Epithelial cell of esophagus (primary cell): Measurements from ENCODE around the gene SIK3.

Experiments
- DNase-seq: peaks from one replicate; pipeline ENCODE4 v3.0.0; 2010; ENCODE audit warnings: low read depth
- H3K4me3 ChIP-seq: 2 replicates; pipeline ENCODE4 v1.5.1; 2011; ENCODE audit warnings: mild to moderate bottlenecking, low read length, control low read depth
- TF ChIP-seq, protein P1 (sequence below): IDR thresholded peaks from 2 replicates; pipeline ENCODE4 v1.5.1; 2011; ENCODE audit warnings: low read depth, mild to moderate bottlenecking, low read length, control low read depth, inconsistent platforms; ENCODE audit not compliant: insufficient read depth; ENCODE audit errors: missing control alignments

The SIK3 gene

DNA sequence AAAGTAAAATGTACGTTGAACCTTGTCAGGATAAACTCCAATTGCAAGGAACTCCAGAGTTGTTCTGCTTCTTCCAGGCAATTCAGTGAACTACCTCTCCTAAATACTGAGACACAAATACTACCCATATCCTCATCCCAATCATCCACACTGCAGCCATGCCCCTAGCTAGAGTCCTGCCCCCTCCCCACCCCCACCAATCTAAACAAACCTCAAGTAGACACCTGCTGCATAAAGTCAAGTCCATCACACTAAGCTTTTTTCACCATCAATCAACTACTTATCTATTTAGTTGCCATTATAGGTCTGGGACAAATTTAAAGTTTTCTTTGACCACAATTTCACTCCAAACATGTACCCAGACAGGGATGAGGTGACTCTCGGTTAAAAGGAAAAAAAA is 167.6 kb downstream of the SIK3 start:
- DNase-seq = no peak
- TF ChIP-seq, protein P1, sequence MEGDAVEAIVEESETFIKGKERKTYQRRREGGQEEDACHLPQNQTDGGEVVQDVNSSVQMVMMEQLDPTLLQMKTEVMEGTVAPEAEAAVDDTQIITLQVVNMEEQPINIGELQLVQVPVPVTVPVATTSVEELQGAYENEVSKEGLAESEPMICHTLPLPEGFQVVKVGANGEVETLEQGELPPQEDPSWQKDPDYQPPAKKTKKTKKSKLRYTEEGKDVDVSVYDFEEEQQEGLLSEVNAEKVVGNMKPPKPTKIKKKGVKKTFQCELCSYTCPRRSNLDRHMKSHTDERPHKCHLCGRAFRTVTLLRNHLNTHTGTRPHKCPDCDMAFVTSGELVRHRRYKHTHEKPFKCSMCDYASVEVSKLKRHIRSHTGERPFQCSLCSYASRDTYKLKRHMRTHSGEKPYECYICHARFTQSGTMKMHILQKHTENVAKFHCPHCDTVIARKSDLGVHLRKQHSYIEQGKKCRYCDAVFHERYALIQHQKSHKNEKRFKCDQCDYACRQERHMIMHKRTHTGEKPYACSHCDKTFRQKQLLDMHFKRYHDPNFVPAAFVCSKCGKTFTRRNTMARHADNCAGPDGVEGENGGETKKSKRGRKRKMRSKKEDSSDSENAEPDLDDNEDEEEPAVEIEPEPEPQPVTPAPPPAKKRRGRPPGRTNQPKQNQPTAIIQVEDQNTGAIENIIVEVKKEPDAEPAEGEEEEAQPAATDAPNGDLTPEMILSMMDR = no peak
- H3K4me3 ChIP-seq = no peak overlapping the region

DNA sequence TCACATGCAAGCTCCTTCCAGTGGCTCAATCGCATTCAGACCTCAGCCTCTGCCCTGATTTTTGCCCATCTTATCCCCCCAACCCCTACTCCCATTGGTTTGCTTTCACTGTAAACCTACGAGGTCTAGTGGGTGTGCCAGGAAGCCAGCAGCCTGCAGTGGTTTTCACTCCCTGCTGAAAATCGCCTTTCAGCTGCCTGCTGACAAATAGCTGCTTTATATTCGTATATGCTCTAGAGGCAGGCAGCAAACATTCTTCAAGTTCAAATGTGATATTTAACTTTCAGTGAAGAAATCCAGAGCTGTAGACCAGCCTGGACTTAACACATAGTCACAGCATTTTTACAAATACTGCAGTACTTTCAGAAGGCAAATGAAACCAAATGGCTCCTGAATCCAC is 168.1 kb downstream of the SIK3 start:
- TF ChIP-seq, protein P1 = no peak
- no peak for DNase-seq
- no peak overlapping the region for H3K4me3 ChIP-seq

DNA sequence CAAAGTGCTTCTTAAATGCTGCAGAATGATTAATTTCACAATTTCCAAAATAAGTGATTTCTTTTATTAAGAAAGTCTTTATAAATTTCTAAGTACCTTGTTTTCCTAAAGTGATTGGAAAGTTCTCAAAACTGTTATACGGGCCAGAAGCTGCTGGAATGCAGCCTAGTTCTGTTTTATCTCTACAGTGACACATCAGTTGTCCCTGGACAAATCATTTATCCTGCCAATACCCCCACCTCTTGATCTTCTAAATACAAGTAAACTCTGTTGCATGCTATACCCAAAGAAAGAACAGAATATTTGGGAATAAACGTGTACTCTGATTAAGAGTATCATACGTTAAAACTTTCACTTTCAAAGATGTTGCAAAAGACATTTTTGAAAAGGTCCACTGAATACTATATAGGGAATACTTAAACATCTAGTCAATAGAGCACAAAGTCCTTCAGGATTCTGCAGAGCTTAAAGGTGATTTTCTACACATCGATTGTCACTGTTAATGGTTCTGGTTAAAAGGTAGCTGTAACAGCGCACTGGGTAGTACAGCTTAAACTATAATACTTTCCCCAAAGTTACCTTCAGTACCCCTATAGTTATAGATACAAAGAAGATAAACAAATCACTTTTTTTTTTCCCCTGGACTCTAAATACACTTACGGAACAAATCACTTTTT is 168.7 kb downstream of the SIK3 start:
- DNase-seq = no peak
- TF ChIP-seq, protein P1 = no peak
- no peak overlapping the region for H3K4me3 ChIP-seq

DNA sequence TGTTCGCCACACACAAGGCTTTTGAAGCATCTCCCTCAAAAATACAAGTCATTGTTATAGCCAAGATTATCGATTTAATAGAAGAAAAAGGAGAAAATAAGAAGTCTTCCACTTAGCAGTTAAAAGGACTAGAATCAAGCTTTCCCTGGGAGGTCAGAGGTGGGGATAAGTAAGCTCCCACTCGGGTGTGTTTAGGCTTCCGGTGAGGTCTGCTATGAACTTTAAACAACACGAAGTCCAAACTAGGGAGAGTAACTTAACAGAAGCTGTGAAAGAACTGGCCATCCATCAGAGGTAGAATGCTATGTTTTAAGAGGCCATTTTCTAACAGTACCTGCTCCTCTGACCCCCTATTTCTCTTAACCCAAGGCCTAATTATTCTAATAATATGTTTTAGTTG is 169.4 kb downstream of the SIK3 start:
- TF ChIP-seq, protein P1 = no peak
- DNase-seq = no peak
- no peak overlapping the region for H3K4me3 ChIP-seq

DNA sequence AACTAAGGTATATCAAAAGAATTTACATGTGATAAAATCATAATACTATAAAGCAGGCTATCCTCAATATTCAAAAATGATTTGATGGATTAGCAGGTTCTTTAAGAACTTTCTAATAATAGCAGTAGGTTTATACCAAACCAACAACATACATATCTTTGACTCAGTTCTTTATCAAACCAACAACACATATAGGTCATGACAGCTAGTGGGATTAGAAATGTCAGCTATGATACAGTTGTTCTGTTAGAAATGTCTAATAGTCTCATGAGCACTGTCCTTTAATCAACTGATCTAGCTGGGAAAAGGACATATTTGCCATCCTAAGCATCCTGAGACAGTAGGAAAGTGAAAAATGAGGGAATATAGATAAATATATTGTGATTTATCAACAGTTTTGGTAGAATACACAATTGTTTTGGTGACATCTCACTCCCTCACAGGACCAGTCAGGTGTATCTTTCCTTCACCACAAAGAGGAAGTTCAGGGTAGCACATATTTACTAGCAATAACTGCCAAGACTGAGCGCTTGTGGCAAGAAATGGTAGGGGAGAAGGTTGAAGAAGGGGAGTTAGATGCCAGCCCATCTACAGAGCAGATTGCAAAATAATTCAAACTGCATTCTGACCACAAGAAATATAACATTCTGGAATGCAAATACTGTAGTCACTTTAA is 170.0 kb downstream of the SIK3 start:
- no peak for DNase-seq
- TF ChIP-seq, protein P1 = no peak
- H3K4me3 ChIP-seq = no peak overlapping the region

DNA sequence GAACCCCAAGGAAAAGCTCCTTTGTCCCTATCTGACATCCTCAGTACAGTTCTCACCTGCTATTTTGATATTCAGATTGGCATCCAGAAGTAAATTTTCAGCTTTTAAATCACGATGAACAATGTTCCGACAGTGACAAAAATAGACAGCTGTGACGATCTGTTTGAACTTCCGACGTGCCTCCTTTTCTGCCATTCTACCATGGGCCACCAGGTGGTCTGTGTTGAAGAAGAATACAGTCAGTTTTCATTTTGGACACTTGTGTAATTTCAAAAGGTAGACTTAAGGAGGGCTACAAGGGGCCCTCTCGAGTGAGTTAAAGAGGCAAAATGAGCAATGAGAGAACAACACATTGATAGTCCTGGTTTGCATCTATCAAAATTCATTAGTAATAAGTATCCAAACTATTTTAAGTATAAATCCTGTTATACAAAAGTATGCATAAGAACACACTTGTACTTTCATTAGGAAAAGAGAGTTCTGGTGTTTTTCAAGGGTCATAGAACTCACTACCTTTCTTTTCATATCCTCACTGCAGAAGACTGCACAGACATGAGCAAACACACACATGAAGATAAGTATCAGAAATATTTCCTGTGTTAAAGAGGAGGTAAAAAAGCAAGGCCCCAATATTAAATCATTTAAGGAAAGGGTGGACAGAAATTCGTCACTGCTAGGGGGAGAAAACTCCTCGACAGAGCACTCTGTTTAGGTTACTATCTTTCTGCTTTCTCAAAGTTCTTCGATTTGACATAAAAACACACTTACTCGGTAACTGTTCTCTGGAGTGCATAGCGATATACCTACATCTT is 170.9 kb downstream of the SIK3 start:
- H3K4me3 ChIP-seq = no peak overlapping the region
- peak; percentile 10 for DNase-seq
- TF ChIP-seq, protein P1 = peak; percentile 15

DNA sequence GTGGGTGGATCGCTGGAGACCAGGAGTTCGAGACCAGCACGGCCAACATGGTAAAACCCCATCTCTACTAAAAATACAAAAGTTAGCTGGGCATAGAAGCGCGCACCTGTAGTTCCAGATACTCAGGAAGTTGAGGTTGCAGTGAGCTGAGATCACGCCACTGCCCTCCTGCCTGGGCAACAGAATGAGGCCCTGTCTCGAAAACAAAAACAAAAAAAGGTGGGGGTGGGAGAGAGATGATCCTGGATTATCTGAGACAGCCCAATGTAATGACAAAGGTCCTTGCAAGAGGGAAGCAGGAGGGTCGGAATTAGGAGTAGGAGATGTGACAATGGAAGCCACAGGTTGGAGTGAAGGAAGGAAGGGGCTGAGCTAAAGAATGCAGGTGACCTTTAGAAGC is 173.2 kb downstream of the SIK3 start:
- TF ChIP-seq, protein P1 = no peak
- DNase-seq = no peak
- H3K4me3 ChIP-seq = no peak overlapping the region
